Stimulated activated CD8-positive, alpha-beta memory T cell treated with anti-CD3 and anti-CD28 coated beads, Interleukin-15, amount 100 ng/mL, for 48 hours (primary cell): ENCODE data around the gene JAGN1.
"Not testable (repeated sequence)": the region's sequence is repeated elsewhere in the genome, so short reads cannot be mapped to it uniquely, and the experiment has no call there.

Experiments
- DNase-seq, 2 donors: peaks; one replicate each; pipeline ENCODE4 v3.0.0-alpha.2; 2020; ENCODE audit warnings: low read depth in 2 of 2

Gene JAGN1

DNA sequence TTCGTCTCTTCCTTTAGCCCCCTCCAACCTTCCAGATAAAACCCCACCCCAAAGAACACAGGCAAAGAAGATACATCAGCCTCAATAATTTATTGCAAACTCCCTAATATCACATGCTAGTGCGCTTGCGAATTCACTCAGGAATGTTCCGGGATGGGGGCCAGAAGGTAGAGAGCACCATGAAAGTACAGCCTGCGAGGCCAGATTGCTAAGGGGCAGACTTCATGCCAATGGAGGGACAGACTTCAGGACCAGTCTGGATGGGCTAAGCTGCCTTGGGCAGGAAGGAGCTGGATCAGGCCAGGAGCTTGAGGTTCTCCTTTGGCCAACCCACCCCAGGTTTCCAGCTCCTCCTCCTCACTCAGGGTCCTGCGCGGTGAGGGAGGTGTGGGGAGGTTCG, 23.8 kb upstream of the JAGN1 start:
- no peak for DNase-seq

GRCh38 chr3:9867106-9867505, 23.3 kb upstream of the JAGN1 start:
- no peak for DNase-seq

- DNase-seq = no peak
These were observed 20.5 kb upstream of the JAGN1 start for GRCh38 chr3:9869955-9870354.

- no peak for DNase-seq
These were observed 19.4 kb upstream of the JAGN1 start for GRCh38 chr3:9870978-9871377.

DNA sequence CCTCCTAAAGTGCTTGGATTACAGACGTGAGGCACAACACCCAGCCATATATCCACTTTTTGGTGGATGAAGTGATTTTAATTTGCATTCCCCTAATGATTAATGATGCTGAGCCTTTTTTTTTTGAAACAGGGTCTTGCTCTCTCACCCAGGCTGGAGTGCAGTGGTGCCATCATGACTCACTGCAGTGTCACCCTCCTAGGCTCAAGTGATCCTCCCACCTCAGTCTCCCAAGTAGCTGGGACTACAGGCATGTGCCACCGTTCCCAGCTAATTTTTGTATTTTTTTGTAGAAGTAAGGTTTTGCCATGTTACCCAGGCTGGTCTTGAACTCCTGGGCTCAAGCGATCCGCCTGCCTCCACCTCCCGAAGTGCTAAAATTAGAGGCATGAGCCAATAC, 18.3 kb upstream of the JAGN1 start:
- not testable (repeated sequence) for DNase-seq

GRCh38 chr3:9875448-9875847, 15.0 kb upstream of the JAGN1 start:
- DNase-seq = no peak

- DNase-seq = not testable (repeated sequence)
These were observed 14.2 kb upstream of the JAGN1 start for GRCh38 chr3:9876255-9876654.

- DNase-seq = no peak
These were observed 13.4 kb upstream of the JAGN1 start for GRCh38 chr3:9876991-9877390.

DNA sequence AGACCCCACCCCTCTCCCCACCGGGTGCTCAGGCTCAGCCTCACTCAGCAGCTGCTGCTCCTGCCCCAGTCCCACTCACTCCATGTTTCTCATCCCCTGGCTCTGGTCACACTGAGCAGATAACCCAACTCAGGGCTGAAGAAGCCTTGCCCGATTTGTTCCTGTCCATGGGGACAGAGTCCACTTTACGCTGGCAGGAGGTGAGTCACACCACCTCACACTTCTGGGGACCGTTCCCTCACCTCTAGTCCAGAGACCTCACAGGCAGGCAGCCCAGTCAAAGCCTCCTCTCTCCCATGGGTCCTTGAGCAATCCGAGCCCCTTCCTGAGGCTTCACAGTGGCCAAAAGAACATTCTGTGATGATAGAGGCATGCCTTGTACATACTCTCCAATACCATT, 11.7 kb upstream of the JAGN1 start:
- DNase-seq = no peak

- no peak for DNase-seq
These were observed 10.4 kb upstream of the JAGN1 start, which contains the start of gene CIDEC for GRCh38 chr3:9879830-9880549. Gene CIDEC (minus strand): TSS chr3:9880253. CDS start chr3:9878486, 1,767 bp downstream.

GRCh38 chr3:9881441-9881840, 9.0 kb upstream of the JAGN1 start:
- no peak for DNase-seq

DNA sequence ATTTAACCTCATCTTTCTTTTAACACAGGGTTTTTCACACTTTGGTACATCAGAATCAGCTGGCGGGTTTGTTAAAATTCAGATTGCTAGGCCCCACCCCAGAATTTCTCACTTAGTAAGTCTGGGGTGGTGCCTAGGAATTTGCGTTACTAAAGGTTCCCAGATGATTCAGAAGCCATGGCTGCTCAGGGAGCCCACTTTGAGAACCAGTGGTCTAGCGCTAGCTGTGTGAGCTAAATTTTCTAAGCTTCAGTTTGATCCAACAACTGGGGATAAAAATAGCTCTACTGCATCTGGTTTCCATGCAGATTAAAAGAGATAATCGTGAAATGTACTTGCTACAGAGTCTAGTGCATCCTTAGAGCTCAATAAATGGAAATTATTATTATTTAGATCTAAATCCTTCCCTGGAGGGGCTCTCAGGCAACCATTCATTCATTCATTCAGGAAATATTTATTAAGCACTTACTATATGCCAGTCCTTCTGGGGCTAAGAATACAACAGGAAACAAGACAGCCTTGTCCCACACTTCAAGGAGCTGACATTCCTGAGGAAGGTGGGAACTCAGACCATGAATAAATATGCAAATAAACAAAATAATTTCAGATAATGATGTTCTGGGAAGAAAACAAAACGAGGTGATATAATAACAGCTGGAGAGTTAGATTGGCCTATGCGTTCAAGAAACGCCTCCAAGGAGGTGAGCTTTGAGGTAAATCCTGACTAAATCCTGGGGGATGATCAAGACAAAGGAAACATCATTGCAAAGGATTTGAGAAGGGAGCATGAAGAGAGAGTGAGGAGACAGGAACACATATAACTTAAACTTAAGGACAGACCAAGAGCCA, 6.5 kb upstream of the JAGN1 start:
- DNase-seq = no peak

DNA sequence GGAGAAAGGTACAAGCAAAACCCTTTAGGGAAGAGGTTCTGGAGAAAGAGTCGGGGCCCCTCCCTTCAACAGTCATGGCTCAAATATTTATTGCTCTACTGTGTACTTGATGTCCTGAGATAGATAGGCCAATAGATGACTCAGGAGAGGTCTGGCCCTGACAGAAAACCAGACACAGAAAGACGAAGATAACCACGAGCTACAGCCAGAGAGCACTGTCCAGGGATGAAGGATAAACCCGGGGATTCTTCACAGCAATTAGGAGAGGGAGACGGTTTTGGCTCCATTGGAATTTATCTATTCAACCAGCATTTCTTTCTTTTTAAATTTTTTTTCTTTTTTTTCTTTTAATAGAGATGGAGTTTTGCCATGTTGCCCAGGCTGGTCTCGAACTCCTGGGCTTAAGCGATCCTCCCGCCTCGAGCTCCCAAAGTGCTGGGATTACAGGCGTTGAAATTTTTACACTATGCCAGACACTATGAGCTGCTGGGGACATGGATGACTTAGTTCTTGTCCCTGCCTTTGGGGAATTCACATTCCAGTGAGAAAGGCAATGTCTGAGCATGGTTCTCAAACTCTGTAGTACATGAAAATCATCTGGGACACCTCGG, 5.8 kb upstream of the JAGN1 start:
- no peak for DNase-seq

DNA sequence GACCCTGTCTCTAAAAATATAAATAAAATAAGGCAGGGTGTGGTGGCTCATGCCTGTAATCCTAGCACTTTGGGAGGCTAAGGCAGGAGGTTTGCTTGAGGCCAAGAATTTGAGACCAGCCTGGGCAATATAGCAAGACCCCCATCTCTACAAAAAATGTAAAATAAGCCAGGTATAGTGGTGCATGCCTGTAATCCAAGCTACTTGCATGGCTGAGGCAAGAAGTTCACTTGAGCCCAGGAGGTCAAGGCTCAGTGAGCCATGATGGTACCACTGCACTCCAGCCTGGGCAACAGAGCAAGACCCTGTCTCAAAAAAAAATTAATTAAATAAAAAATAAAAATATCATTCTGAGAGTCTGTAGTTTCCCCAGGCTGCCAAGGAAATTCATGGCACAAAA, 4.1 kb upstream of the JAGN1 start:
- no peak for DNase-seq

GRCh38 chr3:9887480-9887879, 2.9 kb upstream of the JAGN1 start:
- DNase-seq = no peak

GRCh38 chr3:9888540-9888939, 1.9 kb upstream of the JAGN1 start:
- no peak for DNase-seq

GRCh38 chr3:9889405-9889804, 1.0 kb upstream of the JAGN1 start:
- no peak for DNase-seq

DNA sequence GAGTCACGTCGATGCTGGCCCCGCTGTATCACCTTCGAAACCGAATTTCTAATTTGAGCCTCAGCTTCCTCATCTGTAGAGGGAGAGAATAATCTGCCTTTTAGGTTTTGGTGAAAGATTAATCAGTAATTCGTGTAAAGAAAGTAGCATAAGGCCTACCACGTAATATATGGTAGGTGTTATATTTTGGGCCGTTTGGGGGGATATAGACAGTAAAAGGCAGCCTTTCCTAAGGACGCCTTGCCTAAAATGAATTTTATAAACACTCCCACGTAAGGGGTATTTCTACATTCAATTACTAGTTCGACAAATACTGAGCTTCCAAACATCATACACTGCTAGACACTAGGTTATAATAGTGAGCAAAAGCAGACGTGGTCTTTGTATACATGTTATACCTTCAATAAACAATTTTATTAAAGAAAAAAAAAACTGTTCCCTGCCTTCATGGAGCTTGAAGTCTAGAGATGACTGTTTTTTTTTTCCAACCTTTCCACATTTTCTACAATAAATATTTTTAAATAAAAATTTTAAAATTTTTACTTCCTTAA, 737 bp downstream of the JAGN1 start:
- no peak for DNase-seq

DNA sequence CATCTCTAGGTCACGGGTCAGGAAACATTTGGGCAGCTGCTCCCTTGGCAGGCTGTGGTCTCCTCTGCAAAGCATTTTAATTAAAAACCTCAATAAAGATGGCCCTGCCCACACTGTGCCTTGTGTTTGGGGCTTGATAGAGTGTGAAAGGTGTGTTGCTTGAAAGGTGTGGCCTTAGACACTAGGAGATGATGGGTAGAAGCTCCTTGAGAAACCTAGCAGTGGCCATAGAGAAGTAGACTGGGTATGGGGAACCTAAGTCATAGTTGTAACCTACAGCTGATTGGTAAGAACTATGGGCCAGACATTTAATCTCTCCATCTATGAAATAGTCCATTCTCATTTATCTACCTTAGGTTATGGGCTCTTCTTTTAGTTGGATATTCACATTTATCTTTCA, 3.3 kb downstream of the JAGN1 start:
- DNase-seq = no peak

- DNase-seq = not testable (repeated sequence)
These were observed 5.3 kb downstream of the JAGN1 start for GRCh38 chr3:9895715-9896114.

DNA sequence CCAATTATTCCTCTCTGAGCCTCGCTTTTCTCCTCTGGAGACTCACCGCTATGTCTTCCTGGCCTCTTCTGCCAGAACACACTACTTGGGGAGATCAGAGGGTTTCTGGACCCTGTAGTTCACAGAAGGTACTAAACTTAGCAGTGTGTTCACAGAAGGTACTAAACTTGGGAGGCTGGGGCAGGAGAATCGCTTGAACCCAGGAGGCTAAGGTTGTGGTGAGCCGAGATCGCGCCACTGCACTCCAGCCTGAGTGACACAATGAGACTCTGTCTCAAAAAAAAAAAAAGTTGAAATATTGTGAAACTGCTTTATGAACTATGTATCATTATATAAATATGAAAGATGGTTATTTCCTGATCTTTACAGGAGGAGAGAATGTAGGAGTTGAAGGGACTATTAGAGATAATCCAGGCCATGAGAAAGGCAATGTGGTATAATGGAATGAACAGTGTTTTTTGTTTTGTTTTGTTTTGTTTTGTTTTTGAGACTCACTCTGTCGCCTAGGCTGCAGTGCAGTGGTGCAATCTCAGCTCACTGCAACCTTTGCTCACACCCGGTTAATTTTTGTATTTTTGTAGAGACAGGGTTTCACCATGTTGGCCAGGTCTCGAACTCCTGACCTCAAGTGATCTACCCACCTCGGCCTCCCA, 6.5 kb downstream of the JAGN1 start:
- DNase-seq = not testable (repeated sequence)
